Activated CD8-positive, alpha-beta memory T cell treated with anti-CD3 and anti-CD28 coated beads, Interleukin-2, amount 50 U/mL, for 1 hour (primary cell): ENCODE measurements around the gene C4orf50.

Experiments used
- DNase-seq: peaks from one replicate; pipeline ENCODE4 v3.0.0-alpha.2; 2020; ENCODE audit errors: extremely low read depth

C4orf50 gene

GRCh38 chr4:5921101-5921980 is 96.9 kb downstream of the C4orf50 start:
- DNase-seq: no peak

GRCh38 chr4:5919571-5919970 is 98.7 kb downstream of the C4orf50 start:
- DNase-seq: no peak

- DNase-seq: no peak
Observed at GRCh38 chr4:5919044-5919443, 99.2 kb downstream of the C4orf50 start.

- no peak for DNase-seq
Observed at GRCh38 chr4:5918331-5918985, 99.8 kb downstream of the C4orf50 start.

GRCh38 chr4:5917672-5918071 is 100.6 kb downstream of the C4orf50 start:
- no peak for DNase-seq

- no peak for DNase-seq
Observed at GRCh38 chr4:5916229-5916628, 102.0 kb downstream of the C4orf50 start.

- no peak for DNase-seq
Observed at GRCh38 chr4:5913454-5913853, 104.8 kb downstream of the C4orf50 start.

GRCh38 chr4:5912614-5913019 is 105.6 kb downstream of the C4orf50 start:
- DNase-seq: no peak

GRCh38 chr4:5908876-5909427 is 109.3 kb downstream of the C4orf50 start:
- DNase-seq: no peak

- DNase-seq: no peak
Observed at GRCh38 chr4:5906191-5906590, 112.0 kb downstream of the C4orf50 start.

- no peak for DNase-seq
Observed at GRCh38 chr4:5905714-5906113, 112.5 kb downstream of the C4orf50 start.

GRCh38 chr4:5900844-5901243 is 117.4 kb downstream of the C4orf50 start:
- no peak for DNase-seq

- DNase-seq: no peak
Observed at GRCh38 chr4:5899881-5900280, 118.3 kb downstream of the C4orf50 start.

- DNase-seq: no peak
Observed at GRCh38 chr4:5899396-5899795, 118.8 kb downstream of the C4orf50 start.

- DNase-seq: no peak
Observed at GRCh38 chr4:5897674-5898073, 120.6 kb downstream of the C4orf50 start.

GRCh38 chr4:5895287-5895686 is 122.9 kb downstream of the C4orf50 start:
- DNase-seq: no peak

GRCh38 chr4:5894266-5894665 is 124.0 kb downstream of the C4orf50 start:
- DNase-seq: no peak

GRCh38 chr4:5893591-5893990 is 124.6 kb downstream of the C4orf50 start:
- no peak for DNase-seq

GRCh38 chr4:5893004-5893580 is 125.1 kb downstream of the C4orf50 start, which contains the start of gene CRMP1:
Gene CRMP1, minus strand, starts transcription at chr4:5893086. Its CDS starts 117 bp downstream, at chr4:5892969.
- no peak for DNase-seq

GRCh38 chr4:5892323-5893003 is 125.8 kb downstream of the C4orf50 start:
- DNase-seq: no peak

GRCh38 chr4:5891563-5892322 is 126.5 kb downstream of the C4orf50 start:
- no peak for DNase-seq
